ENCODE results near the gene HEY2.

DNA sequence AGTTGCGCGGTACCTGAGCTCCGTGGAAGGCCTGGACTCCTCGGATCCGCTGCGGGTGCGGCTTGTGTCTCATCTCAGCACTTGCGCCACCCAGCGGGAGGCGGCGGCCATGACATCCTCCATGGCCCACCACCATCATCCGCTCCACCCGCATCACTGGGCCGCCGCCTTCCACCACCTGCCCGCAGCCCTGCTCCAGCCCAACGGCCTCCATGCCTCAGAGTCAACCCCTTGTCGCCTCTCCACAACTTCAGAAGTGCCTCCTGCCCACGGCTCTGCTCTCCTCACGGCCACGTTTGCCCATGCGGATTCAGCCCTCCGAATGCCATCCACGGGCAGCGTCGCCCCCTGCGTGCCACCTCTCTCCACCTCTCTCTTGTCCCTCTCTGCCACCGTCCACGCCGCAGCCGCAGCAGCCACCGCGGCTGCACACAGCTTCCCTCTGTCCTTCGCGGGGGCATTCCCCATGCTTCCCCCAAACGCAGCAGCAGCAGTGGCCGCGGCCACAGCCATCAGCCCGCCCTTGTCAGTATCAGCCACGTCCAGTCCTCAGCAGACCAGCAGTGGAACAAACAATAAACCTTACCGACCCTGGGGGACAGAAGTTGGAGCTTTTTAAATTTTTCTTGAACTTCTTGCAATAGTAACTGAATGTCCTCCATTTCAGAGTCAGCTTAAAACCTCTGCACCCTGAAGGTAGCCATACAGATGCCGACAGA is 9.9 kb downstream of the HEY2 start:
- TF ChIP-seq RARB (CRISPR knock-in tag; IDR thresholded peaks at IDR 0.05) (no peak), TCF4 (CRISPR knock-in tag; IDR thresholded peaks at IDR 0.05; ENCODE audit: borderline replicate concordance) (no peak), ZNF70 (CRISPR knock-in tag; IDR thresholded peaks at IDR 0.05) (no peak), ESRRG (CRISPR knock-in tag; IDR thresholded peaks at IDR 0.05) (no peak), ZNF565 (CRISPR knock-in tag; conservative IDR thresholded peaks at IDR 0.05; ENCODE audit: low read depth) (no peak), PPARA (CRISPR knock-in tag; IDR thresholded peaks at IDR 0.05; ENCODE audit: borderline replicate concordance) (no peak), CSDC2 (CRISPR knock-in tag; IDR thresholded peaks at IDR 0.05) (no peak)
- TF ChIP-seq, protein P1, sequence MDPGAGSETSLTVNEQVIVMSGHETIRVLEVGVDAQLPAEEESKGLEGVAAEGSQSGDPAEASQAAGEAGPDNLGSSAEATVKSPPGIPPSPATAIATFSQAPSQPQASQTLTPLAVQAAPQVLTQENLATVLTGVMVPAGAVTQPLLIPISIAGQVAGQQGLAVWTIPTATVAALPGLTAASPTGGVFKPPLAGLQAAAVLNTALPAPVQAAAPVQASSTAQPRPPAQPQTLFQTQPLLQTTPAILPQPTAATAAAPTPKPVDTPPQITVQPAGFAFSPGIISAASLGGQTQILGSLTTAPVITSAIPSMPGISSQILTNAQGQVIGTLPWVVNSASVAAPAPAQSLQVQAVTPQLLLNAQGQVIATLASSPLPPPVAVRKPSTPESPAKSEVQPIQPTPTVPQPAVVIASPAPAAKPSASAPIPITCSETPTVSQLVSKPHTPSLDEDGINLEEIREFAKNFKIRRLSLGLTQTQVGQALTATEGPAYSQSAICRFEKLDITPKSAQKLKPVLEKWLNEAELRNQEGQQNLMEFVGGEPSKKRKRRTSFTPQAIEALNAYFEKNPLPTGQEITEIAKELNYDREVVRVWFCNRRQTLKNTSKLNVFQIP (CRISPR knock-in tag; IDR thresholded peaks at IDR 0.05; ENCODE audit: borderline replicate concordance, low read depth): no peak
- TF ChIP-seq, protein P2, sequence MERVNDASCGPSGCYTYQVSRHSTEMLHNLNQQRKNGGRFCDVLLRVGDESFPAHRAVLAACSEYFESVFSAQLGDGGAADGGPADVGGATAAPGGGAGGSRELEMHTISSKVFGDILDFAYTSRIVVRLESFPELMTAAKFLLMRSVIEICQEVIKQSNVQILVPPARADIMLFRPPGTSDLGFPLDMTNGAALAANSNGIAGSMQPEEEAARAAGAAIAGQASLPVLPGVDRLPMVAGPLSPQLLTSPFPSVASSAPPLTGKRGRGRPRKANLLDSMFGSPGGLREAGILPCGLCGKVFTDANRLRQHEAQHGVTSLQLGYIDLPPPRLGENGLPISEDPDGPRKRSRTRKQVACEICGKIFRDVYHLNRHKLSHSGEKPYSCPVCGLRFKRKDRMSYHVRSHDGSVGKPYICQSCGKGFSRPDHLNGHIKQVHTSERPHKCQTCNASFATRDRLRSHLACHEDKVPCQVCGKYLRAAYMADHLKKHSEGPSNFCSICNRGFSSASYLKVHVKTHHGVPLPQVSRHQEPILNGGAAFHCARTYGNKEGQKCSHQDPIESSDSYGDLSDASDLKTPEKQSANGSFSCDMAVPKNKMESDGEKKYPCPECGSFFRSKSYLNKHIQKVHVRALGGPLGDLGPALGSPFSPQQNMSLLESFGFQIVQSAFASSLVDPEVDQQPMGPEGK (CRISPR knock-in tag; IDR thresholded peaks at IDR 0.05; ENCODE audit: borderline replicate concordance): no peak
